Activated naive CD8-positive, alpha-beta T cell treated with anti-CD3 and anti-CD28 coated beads, Interleukin-2, amount 10 ng/mL, durations not matched to agents 7 days and 5 days (primary cell): ENCODE results near the gene EGFL8. TPM values are rescaled to one million over a fixed set of nuclear protein-coding genes. Genes with fewer than 3 reads are reported as not detected.

Source experiments
- microRNA-seq: library from miRNA; unstranded; fragments of <30 nt; microRNA quantifications from one replicate; pipeline ENCODE4 v1.2.0, GENCODE V29; 2022
- total RNA-seq, 2 experiments: library from RNA; stranded (reverse); gene quantifications; one replicate each; pipeline ENCODE4 v1.2.3, GENCODE V29; 2021

The EGFL8 gene
- total RNA-seq, 2 experiments from 2014 or later, result 19.6 to 22.6 TPM

Small RNAs within 50 kb of the gene (microRNA-seq; reads per million reads assigned to microRNA genes)
- gene MIR6721 (4.2 reads per million), gene MIR6833 (not detected)

Other genes with a start within 250 kb of the EGFL8 start
- gene C2, start 236.9 kb upstream of the EGFL8 start, total RNA-seq, result 1 to 10 TPM; 2.1 to 2.2 TPM
- gene CFB, start 218.5 kb upstream of the EGFL8 start, total RNA-seq, result 1 to 10 TPM; 1.2 to 2.1 TPM
- 10 to 100 TPM; 61.3 to 62.5 TPM for gene NELFE, start 205.6 kb upstream of the EGFL8 start, total RNA-seq
- gene SKIC2, start 205.4 kb upstream of the EGFL8 start, total RNA-seq, result 100 to 1,000 TPM; 102 to 112 TPM
- 10 to 100 TPM; 22.4 to 28.6 TPM for gene DXO, start 192.5 kb upstream of the EGFL8 start, total RNA-seq
- gene C4A, start 182.5 kb upstream of the EGFL8 start, total RNA-seq, result 1 to 10 TPM; 3.4 to 6.7 TPM
- 1 to 10 TPM; 4.1 to 5.7 TPM for gene C4B, start 149.8 kb upstream of the EGFL8 start, total RNA-seq
- gene CYP21A2, start 126.2 kb upstream of the EGFL8 start, total RNA-seq, result under 1 TPM; 0.43 to 0.72 TPM
- 1 to 10 TPM; 8.6 to 9.2 TPM for gene TNXB, start 55.3 kb upstream of the EGFL8 start, total RNA-seq
- 100 to 1,000 TPM; 136 to 147 TPM for gene ATF6B, start 36.3 kb upstream of the EGFL8 start, total RNA-seq
- gene FKBPL, start 34.3 kb upstream of the EGFL8 start, total RNA-seq, result 1 to 10 TPM; 5.5 to 6.3 TPM
- gene PRRT1, start 12.7 kb upstream of the EGFL8 start, total RNA-seq, result 1 to 10 TPM; 1.1 to 1.2 TPM
- gene PPT2, start 10.5 kb upstream of the EGFL8 start, total RNA-seq, result 10 to 100 TPM; 19.2 to 23.7 TPM
- gene AGPAT1, start 11.5 kb downstream of the EGFL8 start, total RNA-seq, result 10 to 100 TPM; 38.1 to 40.8 TPM
- gene RNF5, start 13.8 kb downstream of the EGFL8 start, total RNA-seq, result 10 to 100 TPM; 44.5 to 49.5 TPM
- 10 to 100 TPM; 47.4 to 52.3 TPM for gene AGER, start 19.7 kb downstream of the EGFL8 start, total RNA-seq
- 100 to 1,000 TPM; 107 to 112 TPM for gene PBX2, start 25.6 kb downstream of the EGFL8 start, total RNA-seq
- 100 to 1,000 TPM; 251 to 260 TPM for gene GPSM3, start 28.0 kb downstream of the EGFL8 start, total RNA-seq
- gene NOTCH4, start 59.5 kb downstream of the EGFL8 start, total RNA-seq, result under 1 TPM; 0.67 to 0.79 TPM
- not detected for gene TSBP1, start 207.3 kb downstream of the EGFL8 start, total RNA-seq
- not detected for gene BTNL2, start 242.6 kb downstream of the EGFL8 start, total RNA-seq